HEK293 (cell line): ENCODE data around the gene DPY19L3.

Experiments
- CTCF ChIA-PET: fragments of 350-600 bp; formaldehyde crosslinking; extraction: SDS; loops from one replicate; lab custom pipeline; 2021; ENCODE audit warnings: antibody characterized with exemption; lab: Yijun Ruan, JAX
- POLR2A ChIA-PET: fragments of 300-600 bp; formaldehyde crosslinking; extraction: SDS; loops from one replicate; lab custom pipeline; 2020; ENCODE audit warnings: antibody characterized with exemption, inconsistent platforms; lab: Yijun Ruan, JAX
- H3K27ac ChIP-seq: fragments of 200-500 bp; sonication (Bioruptor generic); 2 replicates; pipeline ENCODE4 v1.5.1; 2014; ENCODE audit warnings: low read depth, low read length, control low read depth, inconsistent platforms; ENCODE audit errors: extremely low read depth
- H3K36me3 ChIP-seq, 2 experiments: fragments of 200-500 bp in 1 of 2; sonication (Bioruptor generic) in 1 of 2; 1 replicate in 1 of 2; 2 replicates in 1 of 2; pipeline ENCODE4 v1.5.1; 2014 to 2017; ENCODE audit warnings: inconsistent platforms in 2 of 2, low read length in 2 of 2; ENCODE audit not compliant: control insufficient read depth in 2 of 2, insufficient read depth in 1 of 2
- H3K4me1 ChIP-seq: fragments of 200-500 bp; sonication (Bioruptor generic); 2 replicates; pipeline ENCODE4 v1.5.1; 2014; ENCODE audit warnings: mild to moderate bottlenecking, low read length, inconsistent platforms; ENCODE audit not compliant: control insufficient read depth, insufficient read depth
- H3K4me3 ChIP-seq: 2 replicates; pipeline ENCODE4 v1.5.1; 2011; ENCODE audit warnings: low read depth, mild to moderate bottlenecking, control low read depth, low read length, moderate library complexity
- H3K9me3 ChIP-seq: fragments of 200-500 bp; sonication (Bioruptor generic); 2 replicates; pipeline ENCODE4 v1.5.1; 2014; ENCODE audit warnings: low read depth, low read length, inconsistent platforms; ENCODE audit not compliant: control insufficient read depth, insufficient read depth
- EGR2 ChIP-seq: fragments of 450-650 bp; formaldehyde crosslinking; IDR thresholded peaks from 2 replicates; pipeline ENCODE4 v1.5.1; 2016; ENCODE audit warnings: low read depth, missing biosample characterization, missing genetic modification characterization
- ELK4 ChIP-seq: IDR thresholded peaks from 2 replicates; pipeline ENCODE4 v1.6.1; 2011; ENCODE audit warnings: mild to moderate bottlenecking, low read depth, low read length, borderline replicate concordance
- FEZF1 ChIP-seq: fragments of 450-650 bp; formaldehyde crosslinking; IDR thresholded peaks from 2 replicates; pipeline ENCODE4 v1.5.1; 2016; ENCODE audit warnings: missing biosample characterization, missing genetic modification characterization
- GLIS2 ChIP-seq: fragments of 450-650 bp; formaldehyde crosslinking; IDR thresholded peaks from 2 replicates; pipeline ENCODE4 v1.5.1; 2016; ENCODE audit warnings: missing biosample characterization, missing genetic modification characterization
- KLF1 ChIP-seq: fragments of 450-650 bp; formaldehyde crosslinking; IDR thresholded peaks from 2 replicates; pipeline ENCODE4 v1.5.1; 2016; ENCODE audit warnings: missing biosample characterization, missing genetic modification characterization
- KLF16 ChIP-seq: fragments of 450-650 bp; formaldehyde crosslinking; IDR thresholded peaks from 2 replicates; pipeline ENCODE4 v1.5.1; 2017; ENCODE audit warnings: missing biosample characterization, missing genetic modification characterization
- KLF17 ChIP-seq: fragments of 450-650 bp; formaldehyde crosslinking; IDR thresholded peaks from 2 replicates; pipeline ENCODE4 v1.5.1; 2016; ENCODE audit warnings: missing biosample characterization, missing genetic modification characterization
- KLF8 ChIP-seq: fragments of 450-650 bp; formaldehyde crosslinking; IDR thresholded peaks from 2 replicates; pipeline ENCODE4 v1.5.1; 2016; ENCODE audit warnings: missing biosample characterization, missing genetic modification characterization
- MEIS1 ChIP-seq: sonication (generic); formaldehyde crosslinking; IDR thresholded peaks from 2 replicates; pipeline ENCODE4 v1.8.1; 2022; ENCODE audit warnings: missing genetic modification reagents, mild to moderate bottlenecking, borderline replicate concordance
- YY1 ChIP-seq: fragments of 450-650 bp; formaldehyde crosslinking; IDR thresholded peaks from 2 replicates; pipeline ENCODE4 v1.5.1; 2018; ENCODE audit warnings: missing biosample characterization, missing genetic modification characterization
- YY2 ChIP-seq: fragments of 450-650 bp; formaldehyde crosslinking; IDR thresholded peaks from 2 replicates; pipeline ENCODE4 v1.5.1; 2016; ENCODE audit warnings: missing biosample characterization, missing genetic modification characterization
- ZBTB17 ChIP-seq: fragments of 450-650 bp; formaldehyde crosslinking; IDR thresholded peaks from 2 replicates; pipeline ENCODE4 v1.5.1; 2016; ENCODE audit warnings: missing biosample characterization, missing genetic modification characterization
- ZFHX2 ChIP-seq: fragments of 450-650 bp; formaldehyde crosslinking; conservative IDR thresholded peaks from 2 replicates; pipeline ENCODE4 v1.5.1; 2016; ENCODE audit warnings: missing biosample characterization, missing genetic modification characterization
- ZNF10 ChIP-seq: fragments of 450-650 bp; formaldehyde crosslinking; IDR thresholded peaks from 2 replicates; pipeline ENCODE4 v1.5.1; 2017; ENCODE audit warnings: missing biosample characterization, missing genetic modification characterization
- ZNF133 ChIP-seq: fragments of 450-650 bp; formaldehyde crosslinking; IDR thresholded peaks from 2 replicates; pipeline ENCODE4 v1.5.1; 2016; ENCODE audit warnings: missing biosample characterization, missing genetic modification characterization
- ZNF202 ChIP-seq: fragments of 450-650 bp; formaldehyde crosslinking; IDR thresholded peaks from 2 replicates; pipeline ENCODE4 v1.5.1; 2016; ENCODE audit warnings: missing biosample characterization, missing genetic modification characterization, borderline replicate concordance
- ZNF221 ChIP-seq: fragments of 450-650 bp; formaldehyde crosslinking; IDR thresholded peaks from 2 replicates; pipeline ENCODE4 v1.5.1; 2017; ENCODE audit warnings: missing biosample characterization, missing genetic modification characterization, borderline replicate concordance
- ZNF449 ChIP-seq: fragments of 450-650 bp; formaldehyde crosslinking; IDR thresholded peaks from 2 replicates; pipeline ENCODE4 v1.5.1; 2017; ENCODE audit warnings: missing biosample characterization, mild to moderate bottlenecking, missing genetic modification characterization, moderate library complexity
- ZNF501 ChIP-seq: fragments of 450-650 bp; formaldehyde crosslinking; IDR thresholded peaks from 2 replicates; pipeline ENCODE4 v1.5.1; 2016; ENCODE audit warnings: missing biosample characterization, missing genetic modification characterization
- ZNF510 ChIP-seq: fragments of 450-650 bp; formaldehyde crosslinking; IDR thresholded peaks from 2 replicates; pipeline ENCODE4 v1.5.1; 2018; ENCODE audit warnings: mild to moderate bottlenecking, missing genetic modification characterization, missing biosample characterization; ENCODE audit not compliant: insufficient replicate concordance
- ZNF555 ChIP-seq: fragments of 450-650 bp; formaldehyde crosslinking; conservative IDR thresholded peaks from 2 replicates; pipeline ENCODE4 v1.5.1; 2017; ENCODE audit warnings: missing biosample characterization, mild to moderate bottlenecking, missing genetic modification characterization, inconsistent platforms
- ZNF626 ChIP-seq: fragments of 450-650 bp; sonication (Bioruptor Pico); formaldehyde crosslinking; IDR thresholded peaks from 2 replicates; pipeline ENCODE4 v1.5.1; 2018; ENCODE audit warnings: missing biosample characterization, missing genetic modification characterization, inconsistent platforms
- ZNF664 ChIP-seq: fragments of 450-650 bp; formaldehyde crosslinking; IDR thresholded peaks from 2 replicates; pipeline ENCODE4 v1.5.1; 2016; ENCODE audit warnings: missing biosample characterization, missing genetic modification characterization
- ZNF747 ChIP-seq: fragments of 450-650 bp; formaldehyde crosslinking; IDR thresholded peaks from 2 replicates; pipeline ENCODE4 v1.5.1; 2016; ENCODE audit warnings: missing biosample characterization, missing genetic modification characterization
- ZNF777 ChIP-seq: fragments of 450-650 bp; formaldehyde crosslinking; IDR thresholded peaks from 2 replicates; pipeline ENCODE4 v1.5.1; 2017; ENCODE audit warnings: missing biosample characterization, missing genetic modification characterization, borderline replicate concordance
- ZXDB ChIP-seq: fragments of 450-650 bp; formaldehyde crosslinking; IDR thresholded peaks from 2 replicates; pipeline ENCODE4 v1.5.1; 2016; ENCODE audit warnings: missing biosample characterization, missing genetic modification characterization

DPY19L3 gene

GRCh38 chr19:32415246-32415645 is 9.7 kb downstream of the DPY19L3 start (continued):
- TF ChIP-seq KLF17 (tag by site-specific recombination) (no peak), KLF1 (tag by site-specific recombination) (no peak), ZNF510 (no peak), YY1 (tag by site-specific recombination) (no peak)

DNA sequence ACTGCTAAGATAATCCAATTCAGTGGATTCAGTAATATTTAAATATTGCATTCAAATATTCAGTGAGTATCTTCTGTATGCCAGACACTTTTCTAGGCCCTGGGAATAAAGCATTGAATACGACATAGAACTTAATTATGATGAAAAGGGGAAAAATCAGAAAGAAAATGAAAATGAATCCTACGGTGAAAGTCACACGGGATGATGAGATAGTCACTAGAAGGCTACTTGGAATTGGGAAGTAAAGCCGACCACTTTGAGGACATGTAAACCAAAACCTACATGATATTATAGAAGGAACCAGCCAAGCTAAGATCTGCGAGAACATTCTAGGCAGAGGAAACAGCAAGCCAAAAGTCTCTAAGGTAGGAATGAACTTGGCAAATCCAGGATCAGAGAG is 10.1 kb downstream of the DPY19L3 start:
- POLR2A ChIA-PET, result interaction anchor here (3.1 kb wide), 1 partner anchor 10 kb away, joined by 20 read pairs; the partner anchor contains the start of gene DPY19L3

DNA sequence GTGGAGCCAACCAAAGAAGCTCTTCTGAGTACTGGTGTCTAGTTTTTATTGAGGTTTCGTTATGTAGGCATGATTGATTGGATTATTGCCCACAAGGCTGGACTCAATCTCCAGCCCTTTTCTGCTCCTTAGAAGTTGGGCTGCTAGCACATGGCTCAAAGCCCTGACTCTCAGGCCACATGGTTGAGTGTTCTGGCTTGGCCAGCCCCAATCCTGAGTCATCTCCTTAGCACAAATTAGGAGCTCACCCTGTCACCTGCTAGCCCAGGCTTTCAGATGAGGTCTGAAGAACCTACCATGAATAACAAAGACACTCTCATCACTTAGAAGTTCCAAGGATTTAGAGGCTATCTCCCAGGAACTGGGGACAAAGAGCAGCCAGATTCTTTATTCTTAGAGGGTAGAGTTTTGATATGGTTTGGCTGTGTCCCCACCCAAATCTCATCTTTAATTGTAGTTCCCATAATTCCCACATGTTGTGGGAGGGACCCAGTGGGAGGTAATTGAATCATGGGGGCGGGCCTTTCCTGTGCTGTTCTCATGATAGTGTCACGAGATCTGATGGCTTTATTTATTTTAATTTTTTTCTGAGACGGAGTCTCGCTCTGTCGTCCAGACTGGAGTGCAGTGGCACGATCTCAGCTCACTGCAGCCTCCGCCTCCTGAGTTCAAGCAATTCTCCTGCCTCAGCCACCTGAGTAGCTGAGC is 11.3 kb downstream of the DPY19L3 start:
- no peak overlapping the region for H3K4me3 ChIP-seq
- H3K36me3 ChIP-seq, result peaks cover 60 to 97% of the 10 kb centered on the region in 2 experiments
- POLR2A ChIA-PET, result interaction anchor here (1.4 to 3.1 kb wide), 2 partner anchors 11 to 164 kb away, joined by 5 to 20 read pairs; partner anchors contain the start of genes DPY19L3 and PDCD5
- H3K27ac ChIP-seq, result no peak overlapping the region
- no peaks in the 10 kb centered on the region for H3K9me3 ChIP-seq
- TF ChIP-seq ZXDB (tag by site-specific recombination), result no peak
- no peak for TF ChIP-seq ZNF221
- peak; percentile 61 for TF ChIP-seq EGR2 (tag by site-specific recombination)
- TF ChIP-seq KLF16 (tag by site-specific recombination), result no peak
- TF ChIP-seq GLIS2 (tag by site-specific recombination), result no peak
- no peak for TF ChIP-seq ZNF664 (tag by site-specific recombination)
- TF ChIP-seq ZBTB17 (tag by site-specific recombination), result 0 out of 2 replicates have a peak, but pooled peaks have one; percentile 7
- TF ChIP-seq ZFHX2 (tag by site-specific recombination), result peak; percentile 61
- TF ChIP-seq ZNF449 (tag by site-specific recombination), result peak; percentile 57; the same call in 1 of the 2 replicates
- TF ChIP-seq ZNF555 (tag by site-specific recombination), result no peak
- no peak for TF ChIP-seq ZNF133 (tag by site-specific recombination)
- TF ChIP-seq ZNF777 (tag by site-specific recombination), result no peak
- TF ChIP-seq ZNF626, result no peak
- TF ChIP-seq ZNF202 (tag by site-specific recombination), result no peak
- no peak for TF ChIP-seq YY2 (tag by site-specific recombination)
- TF ChIP-seq ZNF747 (tag by site-specific recombination), result no peak
- TF ChIP-seq ZNF10 (tag by site-specific recombination), result no peak
- TF ChIP-seq ZNF501, result no peak
- TF ChIP-seq ELK4, result no peak
- no peak for TF ChIP-seq KLF8 (tag by site-specific recombination)
- no peak for TF ChIP-seq MEIS1 (CRISPR knock-in tag)
- CTCF ChIA-PET, result interaction anchor here (0.9 to 1.7 kb wide), 3 partner anchors 8 to 20 kb away, joined by 3 read pairs; partner anchors contain the start of gene DPY19L3
- H3K4me1 ChIP-seq, result no peaks in the 10 kb centered on the region

More for the DNA sequence above, 10.1 kb downstream of the DPY19L3 start:
- Histone ChIP-seq H3K9me3 (no peaks in the 10 kb centered on the region), H3K36me3 (peaks cover 66 to 98% of the 10 kb centered on the region in 2 experiments)
- no peak for TF ChIP-seq FEZF1 (tag by site-specific recombination)
- TF ChIP-seq, all 188 proteins: peak for 0
- H3K4me3 ChIP-seq, result no peak overlapping the region
- no peak overlapping the region for H3K27ac ChIP-seq
- no peaks in the 10 kb centered on the region for H3K4me1 ChIP-seq
- CTCF ChIA-PET, result no interaction called here
